ENCODE data around the gene FOXO1.
A peak's percentile ranks its signal among the peaks of the same experiment; 100 is the strongest.

FOXO1 gene

DNA sequence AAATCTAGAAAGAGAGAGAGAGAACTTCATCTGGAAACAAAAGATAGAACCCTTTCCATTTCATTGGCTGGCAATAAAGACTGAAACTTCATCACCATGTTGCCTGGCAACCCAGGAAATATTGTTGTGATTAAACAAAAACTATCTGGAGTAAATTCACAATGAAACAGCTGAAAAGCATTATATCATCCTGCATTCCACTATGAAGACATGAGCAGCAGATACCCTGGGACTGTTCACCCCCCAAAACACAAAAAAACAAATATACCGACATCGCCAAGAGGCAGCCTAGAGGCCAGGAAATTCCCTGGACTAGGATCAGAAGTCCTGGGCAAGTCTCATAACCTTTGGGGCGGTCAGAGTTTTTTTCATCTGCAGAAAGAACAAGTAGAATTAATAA, 158.3 kb downstream of the FOXO1 start:
- peak; percentile 93 for DNase-seq (ENCODE audit: low read depth)
- no peak overlapping the region for H3K4me3 ChIP-seq (replicated peaks; ENCODE audit: low read depth, low read length)
- TF ChIP-seq, protein P1, sequence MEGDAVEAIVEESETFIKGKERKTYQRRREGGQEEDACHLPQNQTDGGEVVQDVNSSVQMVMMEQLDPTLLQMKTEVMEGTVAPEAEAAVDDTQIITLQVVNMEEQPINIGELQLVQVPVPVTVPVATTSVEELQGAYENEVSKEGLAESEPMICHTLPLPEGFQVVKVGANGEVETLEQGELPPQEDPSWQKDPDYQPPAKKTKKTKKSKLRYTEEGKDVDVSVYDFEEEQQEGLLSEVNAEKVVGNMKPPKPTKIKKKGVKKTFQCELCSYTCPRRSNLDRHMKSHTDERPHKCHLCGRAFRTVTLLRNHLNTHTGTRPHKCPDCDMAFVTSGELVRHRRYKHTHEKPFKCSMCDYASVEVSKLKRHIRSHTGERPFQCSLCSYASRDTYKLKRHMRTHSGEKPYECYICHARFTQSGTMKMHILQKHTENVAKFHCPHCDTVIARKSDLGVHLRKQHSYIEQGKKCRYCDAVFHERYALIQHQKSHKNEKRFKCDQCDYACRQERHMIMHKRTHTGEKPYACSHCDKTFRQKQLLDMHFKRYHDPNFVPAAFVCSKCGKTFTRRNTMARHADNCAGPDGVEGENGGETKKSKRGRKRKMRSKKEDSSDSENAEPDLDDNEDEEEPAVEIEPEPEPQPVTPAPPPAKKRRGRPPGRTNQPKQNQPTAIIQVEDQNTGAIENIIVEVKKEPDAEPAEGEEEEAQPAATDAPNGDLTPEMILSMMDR (IDR thresholded peaks at IDR 0.05; ENCODE audit: low read length, missing control alignments) = no peak

DNA sequence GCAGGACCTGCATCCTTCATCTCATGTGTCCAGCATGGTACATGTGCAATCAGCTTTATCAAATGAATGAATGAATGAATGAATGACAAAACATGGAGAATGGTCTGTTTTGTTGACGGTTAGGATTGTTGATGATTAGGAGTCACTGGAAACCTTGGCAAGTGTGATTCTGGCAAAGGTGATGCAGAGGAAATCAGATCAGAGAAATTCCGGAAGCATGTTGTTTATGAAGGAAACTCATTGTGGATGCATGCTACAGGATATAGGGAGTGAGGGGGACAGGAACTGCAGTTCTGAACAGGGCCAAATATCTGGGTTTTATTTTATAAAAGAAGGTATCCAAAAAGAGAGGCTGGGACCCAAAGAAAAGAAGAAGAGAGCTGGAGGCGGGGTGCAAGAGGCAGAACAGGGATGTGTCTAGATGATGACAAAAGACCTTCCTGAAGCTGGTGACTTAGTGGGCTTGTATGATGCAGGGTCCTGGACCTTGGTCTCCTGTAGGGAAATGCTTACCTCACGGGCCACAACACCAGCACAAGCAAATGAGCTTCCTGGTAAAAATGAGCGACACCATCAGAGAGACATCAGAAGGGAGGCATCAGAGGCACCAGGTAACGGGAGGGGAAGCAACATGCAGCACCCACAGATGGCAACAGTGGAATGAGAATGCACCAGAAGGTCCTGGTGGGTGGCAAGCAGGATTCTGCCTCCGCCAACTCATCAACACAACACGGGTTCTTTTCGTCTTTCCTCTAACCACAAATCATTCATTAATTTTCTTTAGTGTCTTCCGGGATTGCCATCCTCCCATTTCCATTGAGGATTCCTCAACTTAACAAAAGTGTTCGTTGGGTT, 159.6 kb downstream of the FOXO1 start:
- no peak for DNase-seq (ENCODE audit: low read depth)
- no peak overlapping the region for H3K4me3 ChIP-seq (replicated peaks; ENCODE audit: low read depth, low read length)
- TF ChIP-seq, protein P1 (IDR thresholded peaks at IDR 0.05; ENCODE audit: low read length, missing control alignments) = no peak
